Kidney epithelial cell (primary cell): Measurements from ENCODE around the gene SLC45A2. TPM values are rescaled to one million over a fixed set of nuclear protein-coding genes. Genes with fewer than 3 reads are reported as not detected.

ENCODE experiments used
- DNase-seq: peaks from one replicate; pipeline ENCODE4 v3.0.0-alpha.2; 2010; ENCODE audit warnings: low read depth
- H3K27me3 ChIP-seq: 2 replicates; pipeline ENCODE4 v1.6.0; 2011; ENCODE audit warnings: low read length; ENCODE audit not compliant: control insufficient read depth, insufficient read depth
- H3K36me3 ChIP-seq: 2 replicates; pipeline ENCODE4 v1.5.1; 2011; ENCODE audit warnings: low read length; ENCODE audit not compliant: control insufficient read depth, insufficient read depth
- H3K4me3 ChIP-seq: 2 replicates; pipeline ENCODE4 v1.5.1; 2011; ENCODE audit warnings: low read depth, mild to moderate bottlenecking, control low read depth, low read length
- total RNA-seq: library from RNA; depleted of rRNA; stranded (reverse); fragments of >200 nt; gene quantifications from 2 replicates; pipeline ENCODE4 v1.2.3, GENCODE V29; 2015
- TF ChIP-seq, protein P1 (sequence below): IDR thresholded peaks from 2 replicates; pipeline ENCODE4 v1.5.1; 2011; ENCODE audit warnings: mild to moderate bottlenecking, moderate library complexity, low read length, control low read depth, inconsistent platforms; ENCODE audit not compliant: insufficient read depth, poor library complexity, severe bottlenecking

The SLC45A2 gene
- total RNA-seq, 1 donor from 2014 or later, result not detected

DNA sequence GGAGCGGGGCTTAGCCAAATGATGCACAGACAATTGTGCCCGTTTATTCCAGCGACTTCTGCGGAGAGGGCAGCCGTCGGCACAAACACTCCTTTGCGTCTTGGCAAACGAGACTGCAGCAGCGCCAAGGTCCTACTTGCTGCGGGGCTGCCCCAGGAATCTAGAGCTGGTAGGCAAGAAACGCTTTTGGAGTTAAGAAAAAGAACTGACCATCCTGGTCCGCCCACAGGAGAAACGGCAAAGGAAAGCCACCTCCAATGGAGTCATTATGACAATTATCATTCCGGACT lies 46.0 kb downstream of the SLC45A2 start:
- Histone ChIP-seq H3K36me3 (no peaks in the 10 kb centered on the region), H3K27me3 (peaks cover 42% of the 10 kb centered on the region), H3K4me3 (no peak overlapping the region)
- DNase-seq, result no peak
- TF ChIP-seq, protein P1, sequence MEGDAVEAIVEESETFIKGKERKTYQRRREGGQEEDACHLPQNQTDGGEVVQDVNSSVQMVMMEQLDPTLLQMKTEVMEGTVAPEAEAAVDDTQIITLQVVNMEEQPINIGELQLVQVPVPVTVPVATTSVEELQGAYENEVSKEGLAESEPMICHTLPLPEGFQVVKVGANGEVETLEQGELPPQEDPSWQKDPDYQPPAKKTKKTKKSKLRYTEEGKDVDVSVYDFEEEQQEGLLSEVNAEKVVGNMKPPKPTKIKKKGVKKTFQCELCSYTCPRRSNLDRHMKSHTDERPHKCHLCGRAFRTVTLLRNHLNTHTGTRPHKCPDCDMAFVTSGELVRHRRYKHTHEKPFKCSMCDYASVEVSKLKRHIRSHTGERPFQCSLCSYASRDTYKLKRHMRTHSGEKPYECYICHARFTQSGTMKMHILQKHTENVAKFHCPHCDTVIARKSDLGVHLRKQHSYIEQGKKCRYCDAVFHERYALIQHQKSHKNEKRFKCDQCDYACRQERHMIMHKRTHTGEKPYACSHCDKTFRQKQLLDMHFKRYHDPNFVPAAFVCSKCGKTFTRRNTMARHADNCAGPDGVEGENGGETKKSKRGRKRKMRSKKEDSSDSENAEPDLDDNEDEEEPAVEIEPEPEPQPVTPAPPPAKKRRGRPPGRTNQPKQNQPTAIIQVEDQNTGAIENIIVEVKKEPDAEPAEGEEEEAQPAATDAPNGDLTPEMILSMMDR, result no peak

DNA sequence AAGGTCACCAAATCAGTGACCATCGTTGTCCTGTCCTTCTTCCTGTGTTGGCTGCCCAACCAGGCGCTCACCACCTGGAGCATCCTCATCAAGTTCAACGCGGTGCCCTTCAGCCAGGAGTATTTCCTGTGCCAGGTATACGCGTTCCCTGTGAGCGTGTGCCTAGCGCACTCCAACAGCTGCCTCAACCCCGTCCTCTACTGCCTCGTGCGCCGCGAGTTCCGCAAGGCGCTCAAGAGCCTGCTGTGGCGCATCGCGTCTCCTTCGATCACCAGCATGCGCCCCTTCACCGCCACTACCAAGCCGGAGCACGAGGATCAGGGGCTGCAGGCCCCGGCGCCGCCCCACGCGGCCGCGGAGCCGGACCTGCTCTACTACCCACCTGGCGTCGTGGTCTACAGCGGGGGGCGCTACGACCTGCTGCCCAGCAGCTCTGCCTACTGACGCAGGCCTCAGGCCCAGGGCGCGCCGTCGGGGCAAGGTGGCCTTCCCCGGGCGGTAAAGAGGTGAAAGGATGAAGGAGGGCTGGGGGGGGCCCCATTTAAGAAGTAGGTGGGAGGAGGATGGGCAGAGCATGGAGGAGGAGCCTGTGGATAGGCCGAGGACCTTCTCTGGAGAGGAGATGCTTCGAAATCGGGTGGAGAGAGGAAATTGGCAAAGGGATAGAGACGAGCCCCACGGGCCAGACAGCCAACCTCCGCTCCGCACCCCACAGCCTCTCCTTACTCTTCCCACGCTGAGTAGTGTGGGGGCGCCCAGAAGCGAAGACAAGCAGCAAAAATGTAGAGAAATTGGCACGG lies 46.6 kb downstream of the SLC45A2 start:
- no peaks in the 10 kb centered on the region for H3K36me3 ChIP-seq
- H3K27me3 ChIP-seq, result peaks cover 42% of the 10 kb centered on the region
- DNase-seq, result no peak
- TF ChIP-seq, protein P1, result no peak
- no peak overlapping the region for H3K4me3 ChIP-seq

DNA sequence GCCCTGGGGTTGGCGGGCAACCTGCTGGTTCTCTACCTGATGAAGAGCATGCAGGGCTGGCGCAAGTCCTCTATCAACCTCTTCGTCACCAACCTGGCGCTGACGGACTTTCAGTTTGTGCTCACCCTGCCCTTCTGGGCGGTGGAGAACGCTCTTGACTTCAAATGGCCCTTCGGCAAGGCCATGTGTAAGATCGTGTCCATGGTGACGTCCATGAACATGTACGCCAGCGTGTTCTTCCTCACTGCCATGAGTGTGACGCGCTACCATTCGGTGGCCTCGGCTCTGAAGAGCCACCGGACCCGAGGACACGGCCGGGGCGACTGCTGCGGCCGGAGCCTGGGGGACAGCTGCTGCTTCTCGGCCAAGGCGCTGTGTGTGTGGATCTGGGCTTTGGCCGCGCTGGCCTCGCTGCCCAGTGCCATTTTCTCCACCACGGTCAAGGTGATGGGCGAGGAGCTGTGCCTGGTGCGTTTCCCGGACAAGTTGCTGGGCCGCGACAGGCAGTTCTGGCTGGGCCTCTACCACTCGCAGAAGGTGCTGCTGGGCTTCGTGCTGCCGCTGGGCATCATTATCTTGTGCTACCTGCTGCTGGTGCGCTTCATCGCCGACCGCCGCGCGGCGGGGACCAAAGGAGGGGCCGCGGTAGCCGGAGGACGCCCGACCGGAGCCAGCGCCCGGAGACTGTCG lies 47.3 kb downstream of the SLC45A2 start:
- DNase-seq, result no peak
- H3K36me3 ChIP-seq, result no peaks in the 10 kb centered on the region
- H3K4me3 ChIP-seq, result peak overlapping the region; percentile 11
- peaks cover 40% of the 10 kb centered on the region for H3K27me3 ChIP-seq
- TF ChIP-seq, protein P1, result no peak

DNA sequence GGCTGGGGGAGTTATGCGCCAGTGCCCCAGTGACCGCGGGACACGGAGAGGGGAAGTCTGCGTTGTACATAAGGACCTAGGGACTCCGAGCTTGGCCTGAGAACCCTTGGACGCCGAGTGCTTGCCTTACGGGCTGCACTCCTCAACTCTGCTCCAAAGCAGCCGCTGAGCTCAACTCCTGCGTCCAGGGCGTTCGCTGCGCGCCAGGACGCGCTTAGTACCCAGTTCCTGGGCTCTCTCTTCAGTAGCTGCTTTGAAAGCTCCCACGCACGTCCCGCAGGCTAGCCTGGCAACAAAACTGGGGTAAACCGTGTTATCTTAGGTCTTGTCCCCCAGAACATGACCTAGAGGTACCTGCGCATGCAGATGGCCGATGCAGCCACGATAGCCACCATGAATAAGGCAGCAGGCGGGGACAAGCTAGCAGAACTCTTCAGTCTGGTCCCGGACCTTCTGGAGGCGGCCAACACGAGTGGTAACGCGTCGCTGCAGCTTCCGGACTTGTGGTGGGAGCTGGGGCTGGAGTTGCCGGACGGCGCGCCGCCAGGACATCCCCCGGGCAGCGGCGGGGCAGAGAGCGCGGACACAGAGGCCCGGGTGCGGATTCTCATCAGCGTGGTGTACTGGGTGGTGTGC lies 48.0 kb downstream of the SLC45A2 start, which contains the start of gene RXFP3:
TSS of gene RXFP3 (plus strand) at position 6 of the 636 bp plus-strand sequence. CDS start at position 361, 355 bp downstream.
- no peak for DNase-seq
- peak within 1 kb of the TSS; percentile 24 for H3K4me3 ChIP-seq
- H3K27me3 ChIP-seq, result peaks cover 37% of the 10 kb centered on the region

GRCh38 chr5:33936004-33936380 lies 48.5 kb downstream of the SLC45A2 start:
- H3K36me3 ChIP-seq, result no peaks in the 10 kb centered on the region
- TF ChIP-seq, protein P1, result no peak
- H3K4me3 ChIP-seq, result peak overlapping the region; percentile 24
- peaks cover 34% of the 10 kb centered on the region for H3K27me3 ChIP-seq
- DNase-seq, result no peak

More for the DNA sequence above, 48.0 kb downstream of the SLC45A2 start, which contains the start of gene RXFP3:
- H3K36me3 ChIP-seq, result no peaks in the 10 kb centered on the region
- TF ChIP-seq, protein P1, result no peak
